ENCODE data around the gene RASAL3. TPM values are rescaled to one million over a fixed set of nuclear protein-coding genes. Genes with fewer than 3 reads are reported as not detected.

The RASAL3 gene
- total RNA-seq, 1 experiment from 2014 or later, result not detected

DNA sequence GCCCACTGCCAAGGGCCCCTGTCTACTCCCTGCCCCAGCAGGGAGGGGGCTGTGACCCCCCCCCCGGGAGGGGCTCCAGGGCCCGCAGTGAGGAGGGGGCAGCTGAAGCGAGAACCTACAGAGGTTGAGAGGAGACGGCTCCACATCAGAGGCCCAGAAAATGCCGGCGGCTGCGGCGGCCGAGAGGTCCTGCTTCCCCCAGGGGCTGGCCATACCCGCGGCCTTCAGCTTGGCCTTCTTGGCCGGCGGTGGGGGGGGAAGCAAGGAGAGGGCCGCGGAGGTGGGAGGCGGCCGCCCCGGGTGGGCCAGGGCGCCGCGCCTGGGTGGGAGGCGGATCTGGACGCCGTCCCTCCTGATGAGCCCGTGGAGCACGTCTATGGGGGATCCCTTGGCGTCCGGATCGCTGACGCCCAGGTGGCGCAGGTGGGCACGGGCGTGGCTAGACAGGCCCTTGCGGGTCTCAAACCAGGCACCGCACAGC, 36.3 kb downstream of the RASAL3 start:
- CTCF ChIA-PET, result no interaction called here

DNA sequence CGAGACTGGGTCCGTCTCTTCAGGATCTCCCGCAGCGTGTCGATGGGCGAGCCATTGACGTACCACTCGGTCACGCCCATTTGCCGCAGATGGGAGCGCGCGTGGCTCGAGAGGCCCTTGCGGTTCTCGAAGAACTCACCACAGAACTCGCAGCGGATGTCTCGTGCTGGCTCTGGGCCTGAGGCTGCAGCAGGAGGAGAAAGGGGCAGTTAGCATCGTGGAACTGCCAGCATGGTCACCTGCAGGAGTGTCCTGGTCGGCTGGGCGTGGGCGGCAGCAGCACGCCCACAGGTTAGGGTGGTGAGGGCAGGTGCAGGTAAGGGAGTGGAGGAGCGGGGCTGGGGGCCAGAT, 37.0 kb downstream of the RASAL3 start:
- Histone ChIP-seq H3K79me2 (ENCODE audit: low read length) (peaks cover 41% of the 10 kb centered on the region), H2AFZ (ENCODE audit: low read length) (no peak overlapping the region), H3K27ac (ENCODE audit: low read length) (no peak overlapping the region), H3K9ac (ENCODE audit: low read length) (no peak overlapping the region), H3K27me3 (ENCODE audit: low read length) (no peaks in the 10 kb centered on the region), H3K4me3 (ENCODE audit: low read length) (no peak overlapping the region), H3K9me3 (ENCODE audit: low read length) (no peaks in the 10 kb centered on the region), H3K4me1 (ENCODE audit: insufficient read depth, low read length) (peaks cover 14% of the 10 kb centered on the region), H3K9me2 (replicated peaks; ENCODE audit: low read length) (no peaks in the 10 kb centered on the region), H3K4me2 (ENCODE audit: low read length) (no peak overlapping the region), H3K36me3 (ENCODE audit: low read depth, low read length) (peaks cover 62% of the 10 kb centered on the region), H3F3A (ENCODE audit: low read length, unreplicated experiment) (no peaks in the 10 kb centered on the region), H4K20me1 (ENCODE audit: low read length) (peaks cover 15% of the 10 kb centered on the region; the same call in 1 of the 2 replicates)
- ATAC-seq (no peak), DNase-seq (no peak)
- TF ChIP-seq, protein P1, sequence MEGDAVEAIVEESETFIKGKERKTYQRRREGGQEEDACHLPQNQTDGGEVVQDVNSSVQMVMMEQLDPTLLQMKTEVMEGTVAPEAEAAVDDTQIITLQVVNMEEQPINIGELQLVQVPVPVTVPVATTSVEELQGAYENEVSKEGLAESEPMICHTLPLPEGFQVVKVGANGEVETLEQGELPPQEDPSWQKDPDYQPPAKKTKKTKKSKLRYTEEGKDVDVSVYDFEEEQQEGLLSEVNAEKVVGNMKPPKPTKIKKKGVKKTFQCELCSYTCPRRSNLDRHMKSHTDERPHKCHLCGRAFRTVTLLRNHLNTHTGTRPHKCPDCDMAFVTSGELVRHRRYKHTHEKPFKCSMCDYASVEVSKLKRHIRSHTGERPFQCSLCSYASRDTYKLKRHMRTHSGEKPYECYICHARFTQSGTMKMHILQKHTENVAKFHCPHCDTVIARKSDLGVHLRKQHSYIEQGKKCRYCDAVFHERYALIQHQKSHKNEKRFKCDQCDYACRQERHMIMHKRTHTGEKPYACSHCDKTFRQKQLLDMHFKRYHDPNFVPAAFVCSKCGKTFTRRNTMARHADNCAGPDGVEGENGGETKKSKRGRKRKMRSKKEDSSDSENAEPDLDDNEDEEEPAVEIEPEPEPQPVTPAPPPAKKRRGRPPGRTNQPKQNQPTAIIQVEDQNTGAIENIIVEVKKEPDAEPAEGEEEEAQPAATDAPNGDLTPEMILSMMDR (conservative IDR thresholded peaks at IDR 0.05; ENCODE audit: low read depth, low read length), result no peak
- TF ChIP-seq EZH2 (IDR thresholded peaks at IDR 0.05; ENCODE audit: low read length, unreplicated experiment), result no peak
- no peak for TF ChIP-seq EZH2phosphoT487 (IDR thresholded peaks at IDR 0.05; ENCODE audit: borderline replicate concordance, low read length)
- intact Hi-C loops (cut with micrococcal nuclease), result no loop called here
- ChIA-PET POLR2A (ENCODE audit: unreplicated experiment) (no interaction called here), CTCF (no interaction called here)
- BruUV-seq (replicated peaks), result no TSS peak

More for the DNA sequence above, 36.3 kb downstream of the RASAL3 start:
- Histone ChIP-seq H3K9me3 (ENCODE audit: low read length) (no peaks in the 10 kb centered on the region), H3K36me3 (ENCODE audit: low read depth, low read length) (peaks cover 57% of the 10 kb centered on the region), H3F3A (ENCODE audit: low read length, unreplicated experiment) (no peaks in the 10 kb centered on the region), H3K4me1 (ENCODE audit: insufficient read depth, low read length) (peaks cover 16% of the 10 kb centered on the region), H2AFZ (ENCODE audit: low read length) (no peak overlapping the region), H3K27ac (ENCODE audit: low read length) (no peak overlapping the region), H3K27me3 (ENCODE audit: low read length) (no peaks in the 10 kb centered on the region), H3K9me2 (replicated peaks; ENCODE audit: low read length) (no peaks in the 10 kb centered on the region), H3K9ac (ENCODE audit: low read length) (no peak overlapping the region), H3K4me2 (ENCODE audit: low read length) (no peak overlapping the region), H3K4me3 (ENCODE audit: low read length) (no peak overlapping the region), H4K20me1 (ENCODE audit: low read length) (peaks cover 15% of the 10 kb centered on the region; the same call in 1 of the 2 replicates), H3K79me2 (ENCODE audit: low read length) (peaks cover 41% of the 10 kb centered on the region)
- no peak for ATAC-seq
- DNase-seq, result no peak
- POLR2A ChIA-PET (ENCODE audit: unreplicated experiment), result interaction anchor here (0.6 kb wide), 1 partner anchor 9 kb away, joined by 13 read pairs; no protein-coding TSS in a partner anchor
- intact Hi-C loops (cut with micrococcal nuclease), result no loop called here
- TF ChIP-seq EZH2phosphoT487 (IDR thresholded peaks at IDR 0.05; ENCODE audit: borderline replicate concordance, low read length) (no peak), EZH2 (IDR thresholded peaks at IDR 0.05; ENCODE audit: low read length, unreplicated experiment) (no peak)
- TF ChIP-seq, protein P1 (conservative IDR thresholded peaks at IDR 0.05; ENCODE audit: low read depth, low read length), result no peak
- no TSS peak for BruUV-seq (replicated peaks)

DNA sequence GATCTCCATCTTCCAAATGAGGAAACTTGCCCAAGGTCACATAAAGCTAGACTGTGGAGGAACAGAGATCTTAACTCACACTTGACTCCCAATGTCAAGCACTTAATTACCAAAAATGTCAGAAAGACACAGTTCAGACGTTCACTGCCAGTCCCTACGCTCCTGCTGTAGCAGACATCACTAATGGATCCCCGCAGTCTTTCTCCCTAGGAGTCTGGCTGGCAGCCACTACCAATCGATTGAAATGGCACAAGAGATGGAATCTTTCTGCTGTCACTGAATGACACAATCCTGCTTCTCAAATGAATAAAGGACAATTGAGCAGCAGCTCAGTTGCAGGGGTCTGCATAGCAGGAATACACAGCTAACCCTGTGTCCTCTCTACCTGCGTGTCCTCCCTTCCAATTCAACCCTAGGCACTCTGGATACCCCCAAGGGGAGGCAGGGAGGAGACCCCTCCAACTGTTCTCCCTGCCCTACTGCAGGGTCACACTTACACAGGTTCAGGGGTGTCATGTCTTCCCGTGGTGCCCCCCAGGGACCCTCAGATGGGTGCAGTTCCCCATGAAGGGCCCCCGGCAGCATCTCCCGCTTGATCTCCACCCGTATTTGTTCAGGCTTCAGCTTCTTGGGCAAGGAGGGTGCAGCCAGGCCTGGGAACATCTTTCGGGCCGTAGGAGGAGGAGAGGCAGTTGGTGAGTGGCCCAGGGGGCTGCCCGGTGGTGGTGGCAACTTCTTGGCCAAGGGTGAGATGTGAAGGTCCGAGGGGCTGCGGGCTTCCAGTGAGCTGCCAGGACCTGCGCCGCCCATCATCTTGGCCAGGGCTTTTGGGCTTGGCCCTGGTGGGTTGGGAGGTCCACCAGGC, 37.6 kb downstream of the RASAL3 start:
- TF ChIP-seq, protein P1 (conservative IDR thresholded peaks at IDR 0.05; ENCODE audit: low read depth, low read length), result no peak
- TF ChIP-seq EZH2 (IDR thresholded peaks at IDR 0.05; ENCODE audit: low read length, unreplicated experiment) (no peak), EZH2phosphoT487 (IDR thresholded peaks at IDR 0.05; ENCODE audit: borderline replicate concordance, low read length) (no peak)
- Histone ChIP-seq H3K9ac (ENCODE audit: low read length) (no peak overlapping the region), H4K20me1 (ENCODE audit: low read length) (peaks cover 15% of the 10 kb centered on the region; the same call in 1 of the 2 replicates), H3F3A (ENCODE audit: low read length, unreplicated experiment) (no peaks in the 10 kb centered on the region), H3K27me3 (ENCODE audit: low read length) (no peaks in the 10 kb centered on the region), H3K4me3 (ENCODE audit: low read length) (no peak overlapping the region), H2AFZ (ENCODE audit: low read length) (no peak overlapping the region), H3K27ac (ENCODE audit: low read length) (no peak overlapping the region), H3K9me2 (replicated peaks; ENCODE audit: low read length) (no peaks in the 10 kb centered on the region), H3K9me3 (ENCODE audit: low read length) (no peaks in the 10 kb centered on the region), H3K4me2 (ENCODE audit: low read length) (no peak overlapping the region), H3K4me1 (ENCODE audit: insufficient read depth, low read length) (peaks cover 14% of the 10 kb centered on the region), H3K36me3 (ENCODE audit: low read depth, low read length) (peaks cover 62% of the 10 kb centered on the region), H3K79me2 (ENCODE audit: low read length) (peaks cover 36% of the 10 kb centered on the region)
- POLR2A ChIA-PET (ENCODE audit: unreplicated experiment), result no interaction called here
- DNase-seq (no peak), ATAC-seq (no peak)
- CTCF ChIA-PET, result no interaction called here
- intact Hi-C loops (cut with micrococcal nuclease), result no loop called here
- no TSS peak for BruUV-seq (replicated peaks)

All from PC-3 (cell line).